ENCODE data around the gene TRIP12. TPM values are rescaled to one million over a fixed set of nuclear protein-coding genes. Genes with fewer than 3 reads are reported as not detected.

The TRIP12 gene
- total RNA-seq, 1 experiment from 2014 or later: 166 TPM

GRCh38 chr2:229852565-229852964 lies 69.2 kb downstream of the TRIP12 start:
- no peak overlapping the region for H3T11ph ChIP-seq (ENCODE audit: low read length)
- no peak overlapping the region for H2AFZ ChIP-seq (ENCODE audit: low read length)
- no peaks in the 10 kb centered on the region for H3K9me3 ChIP-seq (ENCODE audit: control insufficient read depth, low read depth, low read length)
- H2BK15ac ChIP-seq (ENCODE audit: low read depth, low read length): no peak overlapping the region
- no peaks in the 10 kb centered on the region for H4K20me1 ChIP-seq (ENCODE audit: control insufficient read depth, insufficient read depth, insufficient read length)
- H4K8ac ChIP-seq (replicated peaks; ENCODE audit: insufficient read length, low read depth, low read length): no peak overlapping the region
- H3K23me2 ChIP-seq (ENCODE audit: insufficient read length, low read depth, low read length, poor library complexity, severe bottlenecking): no peaks in the 10 kb centered on the region
- no peak for DNase-seq
- Mint-ChIP-seq H3K27me3 (ENCODE audit: low read depth) (no peaks in the 10 kb centered on the region), H3K27ac (no peak overlapping the region), H3K4me3 (no peak overlapping the region), H3K36me3 (ENCODE audit: insufficient read depth in 1 of 3, low read depth in 3 of 3) (peaks cover 16 to 45% (median 34%) of the 10 kb centered on the region in 3 experiments), H3K4me1 (peaks cover 11 to 13% of the 10 kb centered on the region in 2 experiments), H3K9me3 (peaks cover 0 to 4% of the 10 kb centered on the region in 2 experiments; a peak in 1 of 5 replicates)
- H3K4me2 ChIP-seq (ENCODE audit: insufficient read depth, insufficient read length, low read length): no peak overlapping the region
- no peaks in the 10 kb centered on the region; the same call in 1 of the 2 replicates for H3K79me2 ChIP-seq (ENCODE audit: insufficient read depth, low read length)
- H3K23ac ChIP-seq (ENCODE audit: insufficient read length, low read depth, low read length): no peak overlapping the region
- H3K27me3 ChIP-seq (ENCODE audit: insufficient read depth, low read length): no peaks in the 10 kb centered on the region
- H3K56ac ChIP-seq (ENCODE audit: insufficient read length, low read depth, low read length): no peak overlapping the region
- H3K18ac ChIP-seq (ENCODE audit: insufficient read length, low read depth, low read length): no peak overlapping the region
- no peak overlapping the region for H3K27ac ChIP-seq (ENCODE audit: insufficient read length, low read depth, low read length)
- no peak overlapping the region for H3K4ac ChIP-seq (ENCODE audit: low read depth, low read length)
- no peak overlapping the region for H2BK120ac ChIP-seq (ENCODE audit: low read depth, low read length, poor library complexity, severe bottlenecking)
- no peak overlapping the region for H2BK12ac ChIP-seq (ENCODE audit: insufficient read length, low read depth, low read length)
- WGBS (ENCODE audit: extremely low coverage, insufficient read length, low lambda C conversion rate): no CpG with 5 or more reads among the region's 3 CpGs
- no peak overlapping the region for H4K91ac ChIP-seq (ENCODE audit: insufficient read length, low read depth, low read length)
- H3K14ac ChIP-seq (ENCODE audit: insufficient read depth, low read length): no peak overlapping the region
- no peak for TF ChIP-seq CTCF (conservative IDR thresholded peaks at IDR 0.05)
- H3K9ac ChIP-seq (ENCODE audit: extremely low read depth, insufficient read length, low read length): no peak overlapping the region
- H2AK5ac ChIP-seq (ENCODE audit: insufficient read length, low read length): no peak overlapping the region
- no peak overlapping the region for H2BK5ac ChIP-seq (ENCODE audit: insufficient read length, low read length)
- no peak overlapping the region for H4K5ac ChIP-seq (ENCODE audit: insufficient read length, low read depth, low read length)
- no peaks in the 10 kb centered on the region for H3K79me1 ChIP-seq (ENCODE audit: insufficient read depth, low read depth, low read length, poor library complexity, severe bottlenecking)
- no peak overlapping the region for H2BK20ac ChIP-seq (ENCODE audit: low read depth, low read length, poor library complexity, severe bottlenecking)
- H3K4me1 ChIP-seq (ENCODE audit: insufficient read depth, low read length): no peaks in the 10 kb centered on the region; the same call in 1 of the 2 replicates

Measured in H9 (cell line).